Hepatocyte (in vitro differentiated cells): ENCODE data around the gene YWHAG. TPM values are rescaled to one million over a fixed set of nuclear protein-coding genes. Genes with fewer than 3 reads are reported as not detected.
A peak's percentile ranks its signal among the peaks of the same experiment; 100 is the strongest.

Experiments
- DNase-seq: peaks from one replicate; pipeline ENCODE4 v3.0.0-alpha.2; 2016; ENCODE audit warnings: low spot score
- H2AFZ ChIP-seq: fragments of 200-600 bp; sonication (generic); 2 replicates; pipeline ENCODE4 v1.6.0; 2016; ENCODE audit warnings: antibody characterized with exemption, mild to moderate bottlenecking
- H3K27ac ChIP-seq: fragments of 200-600 bp; sonication (generic); 2 replicates; pipeline ENCODE4 v1.5.1; 2016; ENCODE audit warnings: mild to moderate bottlenecking
- H3K27me3 ChIP-seq: fragments of 200-600 bp; sonication (generic); 2 replicates; pipeline ENCODE4 v1.6.1; 2016
- H3K36me3 ChIP-seq: fragments of 200-600 bp; sonication (generic); replicated peaks from 2 replicates; pipeline ENCODE4 v1.5.1; 2016; ENCODE audit warnings: low read depth; ENCODE audit not compliant: insufficient read depth
- H3K4me1 ChIP-seq: fragments of 200-600 bp; sonication (generic); 2 replicates; pipeline ENCODE4 v1.5.1; 2016; ENCODE audit warnings: mild to moderate bottlenecking, moderate library complexity; ENCODE audit not compliant: insufficient read depth
- H3K4me2 ChIP-seq: fragments of 200-600 bp; sonication (generic); 2 replicates; pipeline ENCODE4 v1.6.0; 2016
- H3K4me3 ChIP-seq: fragments of 200-600 bp; sonication (generic); 2 replicates; pipeline ENCODE4 v1.5.1; 2016; ENCODE audit warnings: mild to moderate bottlenecking
- H3K79me2 ChIP-seq: fragments of 200-600 bp; sonication (generic); 2 replicates; pipeline ENCODE4 v1.6.0; 2017; ENCODE audit warnings: mild to moderate bottlenecking
- H3K9me2 ChIP-seq: fragments of 200-600 bp; sonication (generic); replicated peaks from 2 replicates; pipeline ENCODE4 v1.6.0; 2017; ENCODE audit warnings: mild to moderate bottlenecking; ENCODE audit not compliant: insufficient read depth
- H3K9me3 ChIP-seq: fragments of 200-600 bp; sonication (generic); 2 replicates; pipeline ENCODE4 v1.5.1; 2016; ENCODE audit warnings: low read depth, mild to moderate bottlenecking
- H4K20me1 ChIP-seq: fragments of 200-600 bp; sonication (generic); 2 replicates; pipeline ENCODE4 v1.6.0; 2016; ENCODE audit warnings: mild to moderate bottlenecking; ENCODE audit not compliant: insufficient read depth, poor library complexity, severe bottlenecking
- CTCF ChIP-seq: fragments of 200-600 bp; sonication (generic); IDR thresholded peaks from 2 replicates; pipeline ENCODE4 v1.5.1; 2016; ENCODE audit warnings: antibody characterized with exemption, mild to moderate bottlenecking; ENCODE audit not compliant: poor library complexity
- EZH2 ChIP-seq: fragments of 200-600 bp; sonication (generic); IDR thresholded peaks from 2 replicates; pipeline ENCODE4 v1.6.1; 2016; ENCODE audit warnings: antibody characterized with exemption, mild to moderate bottlenecking, borderline replicate concordance
- EZH2phosphoT487 ChIP-seq: fragments of 200-600 bp; sonication (generic); IDR thresholded peaks from one replicate; pipeline ENCODE4 v1.6.1; 2018; ENCODE audit warnings: antibody characterized with exemption, mild to moderate bottlenecking, low read depth, moderate library complexity; ENCODE audit not compliant: unreplicated experiment, severe bottlenecking
- WGBS: methylation state at CpG from one replicate; pipeline ENCODE4 v1.1.6; 2016; ENCODE audit warnings: low lambda C conversion rate; ENCODE audit errors: missing lambda C conversion rate; 5-methylcytosine and 5-hydroxymethylcytosine counted together
- polyA plus RNA-seq: library from polyadenylated mRNA; unstranded; fragments of >200 nt; fragmentation: Nextera tagmentation; extraction: Ambion mirVana; gene quantifications from 2 replicates; pipeline ENCODE4 v1.2.1, GENCODE V29; 2016
- total RNA-seq: library from RNA; depleted of rRNA; stranded (reverse); fragments of >200 nt; gene quantifications from 2 replicates; pipeline ENCODE4 v1.2.3, GENCODE V29; 2014

The YWHAG gene
- total and polyA plus RNA-seq, 2 experiments from 2014 or later: 17.2 to 117 TPM

- Histone ChIP-seq H3K27ac (no peak overlapping the region), H3K4me3 (no peak overlapping the region), H4K20me1 (no peaks in the 10 kb centered on the region), H3K36me3 (no peaks in the 10 kb centered on the region), H2AFZ (no peak overlapping the region), H3K4me1 (no peaks in the 10 kb centered on the region), H3K79me2 (no peaks in the 10 kb centered on the region), H3K9me3 (no peaks in the 10 kb centered on the region), H3K27me3 (no peaks in the 10 kb centered on the region), H3K9me2 (no peaks in the 10 kb centered on the region), H3K4me2 (no peak overlapping the region)
- DNase-seq: peak; percentile 65
- 86% methylated on average over 7 of the region's 7 CpGs for WGBS
- TF ChIP-seq EZH2phosphoT487 (no peak), CTCF (no peak), EZH2 (no peak)
These were observed 58.5 kb downstream of the YWHAG start for GRCh38 chr7:76300166-76300731.

DNA sequence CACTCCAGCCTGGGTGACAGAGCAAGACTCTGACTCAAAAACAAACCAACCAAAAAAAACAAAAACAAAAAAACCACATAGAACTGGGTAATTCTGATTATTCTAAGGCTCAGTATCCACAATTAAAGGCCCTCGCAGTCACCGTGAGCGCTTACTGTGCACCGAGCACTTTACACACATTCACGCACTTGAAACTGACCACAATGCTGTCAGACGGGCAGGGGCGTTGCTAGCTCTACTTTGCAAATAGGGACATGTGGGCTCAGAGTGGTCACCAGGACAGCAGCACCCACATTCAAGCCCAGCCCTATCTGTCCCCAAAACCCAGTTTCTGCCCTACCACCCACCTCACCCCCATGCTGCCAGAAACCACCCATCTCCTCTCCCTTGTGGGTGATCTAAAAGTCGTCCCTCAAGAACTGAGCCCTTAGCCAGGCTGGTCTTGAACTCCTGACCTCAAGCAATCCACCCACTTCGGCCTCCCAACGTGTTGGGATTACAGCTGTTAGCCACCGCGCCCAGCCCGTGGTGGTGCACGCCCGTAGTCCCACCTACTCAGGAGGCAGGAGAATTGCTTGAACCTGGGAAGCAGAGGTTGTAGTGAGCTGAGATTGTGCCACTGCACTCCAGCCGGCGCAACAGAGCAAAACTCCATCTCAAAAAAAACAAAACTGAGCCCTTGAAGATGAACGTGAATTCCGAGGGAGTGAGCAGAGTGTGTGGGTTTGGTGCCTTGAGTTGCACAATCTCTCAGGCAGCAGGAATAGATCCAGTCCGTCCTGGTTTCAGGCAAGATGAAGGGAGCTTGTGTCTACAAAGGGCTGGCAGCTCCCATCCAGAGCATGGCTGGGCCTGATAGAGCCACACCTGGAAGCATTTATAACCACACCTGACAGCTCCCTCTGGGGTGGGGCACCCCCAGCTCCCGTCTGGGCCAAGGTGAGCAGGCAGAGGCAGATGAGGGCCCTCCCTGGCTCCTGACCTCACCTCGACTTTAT lies 61.7 kb downstream of the YWHAG start:
- peak overlapping the region; percentile 59 for H3K27ac ChIP-seq
- H3K4me1 ChIP-seq: peaks cover 8% of the 10 kb centered on the region

GRCh38 chr7:76294344-76295024 lies 64.3 kb downstream of the YWHAG start:
- H3K4me2 ChIP-seq: peak overlapping the region; percentile 67
- no peaks in the 10 kb centered on the region for H3K36me3 ChIP-seq
- peak; percentile 89 for DNase-seq
- TF ChIP-seq EZH2 (no peak), CTCF (no peak), EZH2phosphoT487 (no peak)
- no peaks in the 10 kb centered on the region for H3K79me2 ChIP-seq
- peaks cover 17% of the 10 kb centered on the region for H3K4me1 ChIP-seq
- H3K4me3 ChIP-seq: no peak overlapping the region
- H3K27ac ChIP-seq: peak overlapping the region; percentile 90
- H3K27me3 ChIP-seq: no peaks in the 10 kb centered on the region
- H3K9me3 ChIP-seq: no peaks in the 10 kb centered on the region
- no peaks in the 10 kb centered on the region for H4K20me1 ChIP-seq
- 64% methylated on average over 17 of the region's 20 CpGs for WGBS
- H3K9me2 ChIP-seq: no peaks in the 10 kb centered on the region
- peak overlapping the region; percentile 28 for H2AFZ ChIP-seq

More for the DNA sequence above, 61.7 kb downstream of the YWHAG start:
- Histone ChIP-seq H3K36me3 (no peaks in the 10 kb centered on the region), H3K4me3 (no peak overlapping the region), H3K4me2 (no peak overlapping the region), H3K27me3 (no peaks in the 10 kb centered on the region), H3K79me2 (no peaks in the 10 kb centered on the region), H2AFZ (no peak overlapping the region), H4K20me1 (no peaks in the 10 kb centered on the region), H3K9me3 (no peaks in the 10 kb centered on the region), H3K9me2 (no peaks in the 10 kb centered on the region)
- WGBS: 70% methylated on average over 22 of the region's 22 CpGs
- TF ChIP-seq CTCF: no peak
- no peak for TF ChIP-seq EZH2phosphoT487
- peak; percentile 84 for DNase-seq
